HuH-7 (cell line): ENCODE data around the gene TBC1D2.
"Not testable (repeated sequence)": the region's sequence is repeated elsewhere in the genome, so short reads cannot be mapped to it uniquely, and the experiment has no call there.

Experiments used
- DNase-seq: peaks from one replicate; pipeline ENCODE4 v3.0.0; 2011; ENCODE audit warnings: low spot score

TBC1D2 gene

DNA sequence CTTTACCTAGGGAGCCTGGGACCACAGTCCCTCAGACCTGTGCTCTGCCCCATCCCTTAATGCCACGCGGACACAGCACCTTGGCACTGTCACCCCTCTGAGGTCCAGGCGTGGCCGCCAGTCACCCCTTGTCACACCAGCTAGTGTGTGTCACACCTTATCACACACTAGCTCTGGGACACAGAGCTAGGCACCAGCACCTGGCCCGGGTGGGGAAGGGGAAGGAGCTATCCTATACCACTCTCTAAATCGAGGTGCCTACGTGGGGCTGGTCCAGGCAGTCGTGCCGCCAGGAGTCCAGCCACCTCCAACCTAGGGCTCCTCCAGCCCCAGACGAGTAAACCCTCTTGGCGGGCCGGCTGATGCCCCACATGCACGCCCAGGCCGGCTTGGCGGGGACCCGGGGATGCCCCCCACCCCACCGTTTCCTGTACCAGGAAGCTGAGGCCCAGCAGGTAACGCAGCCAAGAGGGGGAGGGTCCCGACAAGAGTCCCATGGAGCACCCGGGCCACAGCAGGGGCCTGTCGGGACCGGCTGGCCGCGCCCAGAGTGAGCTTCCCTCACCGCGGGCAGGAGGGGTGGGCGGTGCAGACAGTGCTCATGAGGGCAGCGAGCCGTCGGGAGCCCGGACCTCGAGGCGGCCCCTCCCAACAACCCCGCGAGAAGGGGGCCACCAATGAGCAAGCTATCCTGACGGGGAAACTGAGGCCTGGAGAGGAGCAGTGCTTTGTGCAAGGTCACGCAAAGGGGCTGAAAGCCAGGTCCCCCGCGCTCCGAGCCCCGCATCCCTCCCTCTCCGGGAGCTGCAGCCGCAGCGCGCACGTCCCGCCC lies 63.6 kb downstream of the TBC1D2 start:
- no peak for DNase-seq

DNA sequence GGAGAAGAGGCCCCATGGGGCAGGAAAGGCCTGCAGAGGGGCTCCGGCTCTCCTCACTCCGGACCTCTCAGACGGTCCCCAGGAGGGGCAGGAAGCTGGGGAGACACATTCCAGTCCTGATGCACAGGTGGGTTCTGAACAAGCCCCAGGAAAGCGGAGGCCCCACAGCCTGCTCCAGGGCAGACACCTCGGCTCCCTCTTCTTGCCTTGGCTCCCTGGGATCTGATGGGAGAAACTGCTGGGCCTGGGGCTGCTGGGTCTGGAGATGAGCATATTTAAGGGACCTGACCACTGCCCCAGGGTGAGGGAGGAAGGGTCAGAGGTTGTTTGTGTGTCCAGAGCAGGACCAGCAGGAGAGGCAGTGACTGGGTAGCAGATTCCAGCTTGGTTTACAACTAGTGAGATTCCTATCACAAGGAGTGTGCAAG lies 64.3 kb downstream of the TBC1D2 start:
- DNase-seq: no peak

DNA sequence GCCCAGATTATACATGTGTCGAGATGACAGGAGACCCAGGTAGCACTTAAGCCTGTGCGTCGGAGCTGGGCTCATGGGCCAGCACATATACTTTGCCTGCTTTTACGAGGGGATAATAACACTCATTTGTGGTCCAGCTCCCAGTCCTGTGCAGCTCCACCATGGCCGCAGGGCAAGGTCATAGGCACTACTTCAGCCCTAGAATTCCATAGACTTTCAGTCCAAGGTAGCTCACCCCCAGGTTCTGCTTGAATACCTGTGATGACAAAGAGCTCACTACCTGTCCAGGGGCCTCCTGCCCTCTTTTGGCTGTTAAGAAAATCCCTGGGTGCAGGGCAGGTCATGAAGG lies 64.7 kb downstream of the TBC1D2 start:
- DNase-seq: no peak

DNA sequence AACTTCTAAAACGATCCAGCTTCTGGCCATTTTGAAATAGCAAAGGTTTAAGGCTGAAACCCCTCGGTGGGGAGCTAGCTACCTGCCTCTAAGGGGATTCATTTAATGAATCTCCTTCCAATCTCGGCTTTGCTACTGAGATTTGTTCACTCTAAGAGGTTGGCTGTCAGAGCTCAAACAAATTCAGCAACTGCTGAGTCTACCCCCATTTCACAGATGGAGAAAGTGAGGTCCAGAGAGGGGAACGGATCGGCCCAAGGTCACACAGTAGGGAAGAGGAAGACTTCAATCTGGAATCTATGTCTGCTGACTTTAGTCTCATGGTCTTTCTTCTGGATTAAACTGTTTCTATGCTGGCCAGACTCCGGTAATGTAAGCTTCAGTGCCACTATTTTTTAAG lies 66.0 kb downstream of the TBC1D2 start:
- no peak for DNase-seq

DNA sequence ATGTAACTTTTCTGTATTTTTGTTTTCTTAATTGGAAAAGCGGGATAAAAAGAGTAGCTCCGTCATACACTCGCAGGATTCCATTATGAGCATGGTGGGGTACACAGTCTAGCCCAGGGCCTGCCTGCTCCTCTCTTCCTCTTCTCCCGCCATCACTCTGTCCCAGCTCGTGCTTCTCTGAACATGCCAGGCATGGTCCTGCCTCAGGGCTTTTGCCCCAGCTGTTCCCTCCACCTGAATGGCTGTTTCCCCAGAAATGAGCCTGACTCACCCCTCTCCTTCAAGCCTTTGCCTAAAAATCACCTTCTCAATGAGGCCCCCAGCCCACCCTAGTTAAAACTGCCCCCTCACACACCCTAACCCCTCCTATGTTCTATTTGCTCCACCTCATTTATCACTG lies 67.5 kb downstream of the TBC1D2 start:
- DNase-seq: no peak

DNA sequence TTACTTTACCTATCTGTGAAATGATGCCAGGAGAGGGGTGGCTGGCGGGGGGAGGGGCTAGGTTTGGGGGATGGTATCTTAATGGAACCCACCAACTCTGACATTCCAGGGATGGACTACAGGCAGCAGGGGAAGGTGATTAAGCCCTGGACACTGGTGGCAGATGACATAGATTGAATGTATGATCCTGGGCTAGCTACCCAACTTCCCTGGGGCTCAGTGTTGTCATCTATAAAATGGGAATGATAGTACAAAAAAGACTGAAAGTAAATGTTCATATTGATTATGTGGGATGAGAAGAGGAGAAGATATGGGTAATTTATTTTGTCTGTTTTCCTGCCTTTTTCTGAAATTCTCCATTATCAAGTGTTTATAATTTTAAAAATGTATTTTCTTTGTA lies 69.2 kb downstream of the TBC1D2 start:
- no peak for DNase-seq

DNA sequence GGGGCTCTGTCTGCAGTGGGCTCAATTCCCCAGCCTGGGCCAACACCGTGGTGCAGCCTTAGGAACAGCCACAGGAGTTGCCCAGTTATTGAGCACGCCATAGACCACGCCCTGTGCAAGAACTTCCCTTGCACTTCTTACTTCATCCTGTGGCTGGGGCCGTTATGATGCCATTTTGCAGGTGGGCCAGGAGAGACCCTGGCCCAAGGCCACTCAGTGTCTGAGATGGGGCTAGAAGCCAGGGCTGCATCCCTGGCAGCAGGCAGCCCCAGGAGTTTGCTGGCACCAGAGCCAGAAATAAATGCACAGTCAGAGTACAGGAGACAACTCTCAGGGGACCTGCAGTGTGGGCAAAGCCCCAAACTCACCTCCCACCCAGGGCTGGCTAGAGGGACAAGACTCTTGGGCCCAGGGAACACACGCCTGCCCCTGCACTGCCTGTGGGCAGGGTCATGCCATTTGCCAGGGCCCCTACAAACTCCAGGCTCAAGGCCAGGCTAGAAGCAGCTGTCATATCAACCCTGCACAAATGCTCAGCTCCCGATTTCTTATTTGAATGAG lies 69.8 kb downstream of the TBC1D2 start:
- DNase-seq: no peak

DNA sequence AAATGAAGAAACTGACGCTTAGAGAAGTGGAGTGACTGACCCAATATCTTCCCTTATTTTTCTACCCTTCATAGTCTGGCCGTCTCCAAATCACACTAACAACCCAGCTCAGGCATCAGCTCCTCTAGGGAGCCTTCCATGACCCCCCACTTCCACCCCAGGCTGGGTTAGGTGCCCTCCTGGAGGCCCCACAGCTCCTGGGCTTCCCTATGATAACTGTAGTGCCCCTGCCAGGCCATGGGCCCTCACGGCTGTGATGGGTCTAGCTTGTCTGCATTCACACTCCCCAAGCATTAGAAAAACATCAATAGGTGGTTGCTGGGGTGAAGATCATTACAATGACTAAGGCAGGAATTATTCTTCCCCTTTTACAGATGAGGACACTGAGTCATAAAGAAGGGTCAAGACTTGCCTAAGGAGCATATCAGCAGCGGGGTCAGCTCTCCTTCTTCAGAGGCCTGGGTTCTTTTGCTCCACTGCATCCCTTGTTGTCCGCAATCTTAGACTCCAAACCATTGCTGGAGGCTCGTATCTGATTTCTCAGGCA lies 70.4 kb downstream of the TBC1D2 start:
- no peak for DNase-seq

DNA sequence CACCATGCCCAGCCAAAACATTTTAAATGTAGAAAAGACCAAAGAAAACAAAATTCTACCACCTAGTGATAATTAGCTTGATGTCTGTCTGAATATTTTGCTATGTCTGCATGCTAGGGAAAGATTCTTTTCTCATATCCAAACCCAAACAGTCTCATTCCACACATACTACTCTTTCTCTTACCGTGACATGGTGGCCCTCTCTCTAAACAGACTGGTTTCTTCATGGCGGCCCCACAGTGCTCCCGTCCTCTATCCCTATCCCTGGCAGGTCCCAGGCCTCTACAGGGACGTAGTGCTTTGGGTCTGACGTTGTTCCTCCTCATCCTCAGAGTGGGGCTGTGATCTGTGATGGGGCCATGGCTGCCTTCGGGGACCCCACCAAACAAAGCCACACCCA lies 71.1 kb downstream of the TBC1D2 start:
- DNase-seq: no peak

DNA sequence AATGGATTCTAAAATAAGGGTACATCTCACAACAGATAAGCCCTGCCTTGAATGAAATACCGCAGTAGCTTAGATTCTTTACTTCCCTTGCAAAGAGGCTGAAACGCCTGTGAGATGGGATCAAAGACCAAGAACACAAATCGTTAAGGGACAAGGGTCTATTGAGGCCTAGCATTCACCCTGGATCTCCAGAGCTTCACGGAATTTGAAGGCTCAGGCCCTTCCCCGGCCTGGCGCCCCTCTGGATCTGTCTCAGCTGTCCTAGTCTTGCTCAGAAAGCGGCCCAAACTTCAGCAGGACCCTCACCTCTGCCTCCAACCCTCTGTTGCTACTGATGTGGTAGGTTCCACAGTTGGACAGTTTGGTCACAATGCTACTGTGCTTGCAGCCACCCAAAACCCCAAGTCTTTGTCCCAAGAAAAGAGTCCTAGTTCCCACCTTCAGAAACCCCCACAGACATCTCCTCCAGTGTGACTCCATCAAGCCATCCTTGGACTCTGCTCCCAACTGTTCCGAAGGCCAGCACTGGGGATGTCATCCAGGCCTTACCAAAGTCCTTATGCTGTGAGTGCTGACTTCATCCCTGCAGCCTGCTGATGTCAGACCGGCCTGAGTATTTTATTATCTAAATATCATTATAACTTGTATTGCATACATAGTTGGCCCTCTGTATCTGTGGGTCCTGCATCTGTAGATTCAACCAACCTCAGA lies 72.4 kb downstream of the TBC1D2 start:
- no peak for DNase-seq

DNA sequence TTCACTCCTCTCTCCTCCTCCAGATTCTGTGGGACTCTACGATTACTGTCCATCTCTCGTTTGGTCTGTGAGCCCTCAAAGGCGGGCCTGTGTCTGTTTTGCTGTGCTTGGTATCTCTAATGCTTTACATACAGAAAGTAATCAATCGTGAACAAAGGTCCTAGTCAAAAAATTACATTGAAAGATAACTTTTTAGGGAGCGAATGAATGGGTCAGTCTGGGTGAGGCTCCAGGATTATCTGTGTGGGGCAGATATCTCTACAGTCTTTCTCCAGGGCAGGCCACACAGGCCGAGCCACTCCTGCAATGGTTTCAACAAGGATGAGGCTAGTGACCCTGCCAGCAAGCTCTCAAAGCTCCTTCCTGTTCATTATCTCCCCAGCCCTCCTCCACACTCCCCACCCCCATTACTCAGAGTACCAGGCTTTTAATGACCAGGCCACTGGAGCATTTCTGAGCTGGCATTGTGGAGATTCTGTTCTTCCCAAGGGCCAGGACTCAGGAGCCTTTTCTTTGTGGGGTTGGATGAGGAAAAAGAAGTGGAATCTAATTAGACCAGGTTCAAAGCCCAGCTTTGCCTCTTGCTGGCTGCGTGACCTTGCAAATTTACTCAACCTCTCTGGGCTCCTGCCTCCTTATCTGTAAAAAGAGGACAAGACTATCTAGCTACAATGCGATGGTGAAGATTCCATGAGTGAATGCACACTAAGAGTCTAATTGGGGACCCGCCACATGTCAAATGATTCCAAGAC lies 73.2 kb downstream of the TBC1D2 start:
- no peak for DNase-seq

DNA sequence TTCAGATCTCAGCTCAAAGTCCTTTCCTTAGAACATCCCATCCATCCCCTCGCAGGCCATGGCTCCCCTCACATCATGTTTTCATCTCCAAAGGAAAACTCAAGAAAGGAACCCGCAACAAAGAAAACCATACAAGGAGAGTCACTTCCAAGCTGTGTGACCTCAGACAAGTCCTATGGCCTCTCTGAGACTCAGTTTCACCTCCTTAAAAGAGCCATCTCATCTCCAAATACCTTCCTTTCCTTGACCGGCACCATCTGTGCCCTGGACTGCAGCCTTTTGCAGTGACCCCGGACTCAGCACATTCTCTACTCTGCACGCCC lies 73.7 kb downstream of the TBC1D2 start:
- no peak for DNase-seq

DNA sequence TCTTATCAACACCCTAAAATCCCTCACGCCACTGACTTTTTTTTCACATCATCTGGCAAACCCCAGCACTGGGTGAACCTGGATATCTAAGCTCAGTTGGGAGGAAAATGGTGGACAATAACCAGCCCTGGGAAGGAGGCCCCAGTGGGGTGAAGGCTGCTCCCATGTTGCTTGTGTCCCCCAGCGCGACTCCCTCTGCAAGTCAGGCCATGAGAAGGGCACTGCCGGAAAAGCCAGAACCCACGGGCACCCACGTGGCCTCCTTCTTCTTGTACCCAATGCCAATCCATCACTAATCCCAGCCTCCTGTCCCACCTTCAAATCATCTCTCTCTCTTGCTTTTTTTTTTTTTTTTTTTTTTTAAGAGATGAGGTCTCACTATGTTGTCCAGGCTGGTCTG lies 74.5 kb downstream of the TBC1D2 start:
- no peak for DNase-seq

DNA sequence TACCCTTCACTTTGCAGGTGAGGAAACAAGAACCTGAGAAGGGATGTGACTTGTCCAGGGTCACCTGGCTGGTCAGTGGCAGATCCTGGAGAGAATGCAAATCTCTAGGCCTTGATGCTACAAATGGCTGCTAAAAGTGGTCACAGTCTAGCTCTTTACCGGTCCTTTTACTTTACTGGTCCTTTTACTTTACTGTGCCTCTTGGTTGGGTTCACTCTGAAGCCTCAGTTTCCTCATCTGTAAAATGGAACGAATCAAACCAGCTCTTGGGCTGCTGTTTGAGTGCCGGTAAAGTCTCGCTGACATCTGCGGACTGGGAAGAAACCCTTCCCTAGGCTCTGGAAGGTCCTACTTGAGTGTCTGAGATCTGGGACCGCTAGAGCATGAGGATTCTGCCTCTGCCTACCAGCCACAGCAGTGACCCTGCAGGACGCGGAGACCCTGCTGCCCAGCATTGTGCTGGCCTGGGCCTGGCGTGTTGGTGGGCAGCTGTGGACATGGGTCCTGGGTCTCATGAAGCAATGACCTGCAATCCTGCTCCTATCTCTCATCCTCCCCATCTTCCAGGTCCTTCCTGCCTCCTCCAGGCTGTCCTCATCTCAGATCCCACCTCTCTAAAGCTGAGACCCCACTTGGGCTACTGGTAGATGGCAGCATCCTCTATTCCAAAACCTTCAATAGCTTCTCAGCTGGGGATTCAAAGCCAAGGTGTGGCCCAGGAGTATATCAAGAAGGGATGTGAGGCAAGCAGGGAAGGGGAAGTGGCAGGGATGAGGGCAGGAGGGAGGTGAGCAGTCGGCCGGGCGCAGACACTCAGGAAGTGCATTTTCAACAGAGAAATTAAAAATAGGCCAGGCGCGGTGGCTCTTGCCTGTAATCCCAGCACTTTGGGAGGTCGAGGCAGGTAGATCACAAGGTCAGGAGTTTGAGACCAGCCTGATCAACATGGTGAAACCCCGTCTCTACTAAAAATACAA lies 76.3 kb downstream of the TBC1D2 start:
- DNase-seq: no peak

DNA sequence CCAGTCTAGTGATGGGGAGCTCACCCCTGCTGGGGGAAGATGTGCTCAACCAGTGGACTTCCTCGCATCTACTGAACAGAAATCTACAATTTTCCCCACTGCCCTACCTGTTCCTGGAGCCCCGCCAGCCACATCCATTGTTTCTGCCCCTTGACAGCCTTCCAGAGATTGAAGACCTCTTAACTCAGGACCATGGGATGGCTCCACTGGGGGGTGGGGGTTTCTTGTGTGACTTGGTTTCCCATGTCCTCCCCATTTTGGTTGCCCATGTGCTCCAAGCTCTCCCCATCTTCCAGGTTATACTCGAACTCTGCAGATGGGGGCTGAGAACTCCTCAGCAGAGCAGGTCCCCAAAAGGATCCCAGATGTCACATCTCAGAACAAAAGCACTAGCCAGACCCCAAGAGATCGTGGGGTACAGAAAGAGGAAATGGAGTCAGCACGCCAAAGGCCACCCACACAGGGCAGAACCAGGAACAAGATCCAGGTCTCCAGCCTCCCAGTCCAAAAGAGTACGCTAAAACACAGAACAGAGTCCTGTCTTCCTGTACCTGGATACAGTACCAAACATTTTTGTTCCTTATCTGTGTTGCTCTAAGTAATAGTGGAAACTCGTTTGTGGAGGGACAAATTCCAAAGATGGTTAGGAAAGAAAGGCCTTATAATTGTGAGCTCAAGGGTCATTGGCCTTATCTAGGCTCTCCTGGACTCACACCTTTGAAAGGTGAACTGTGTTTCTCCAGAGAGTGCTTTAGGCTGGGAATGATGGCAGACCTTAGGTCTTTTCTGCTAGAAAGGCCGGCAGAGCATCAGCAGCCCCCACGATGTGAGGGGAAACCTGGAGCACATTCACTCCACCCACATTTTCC lies 78.8 kb downstream of the TBC1D2 start:
- DNase-seq: no peak

DNA sequence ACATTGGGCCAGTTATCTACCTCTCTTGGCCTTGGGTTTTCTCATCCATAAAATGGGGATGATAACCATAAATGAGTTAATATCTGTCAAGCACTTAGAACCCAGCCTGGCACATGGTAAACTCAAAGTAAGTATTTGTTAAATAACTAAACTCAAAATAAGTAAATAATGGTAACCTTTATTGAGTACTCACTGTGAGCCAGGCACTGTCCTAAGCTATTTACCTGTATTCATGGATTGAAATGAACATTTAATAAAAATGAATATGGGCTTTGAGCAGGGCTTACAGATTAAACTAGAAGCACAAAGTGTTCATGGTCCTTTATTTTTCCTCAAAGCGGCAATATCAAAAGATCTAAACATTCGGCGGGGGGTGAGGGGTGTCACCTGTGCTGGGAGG lies 79.7 kb downstream of the TBC1D2 start:
- no peak for DNase-seq

DNA sequence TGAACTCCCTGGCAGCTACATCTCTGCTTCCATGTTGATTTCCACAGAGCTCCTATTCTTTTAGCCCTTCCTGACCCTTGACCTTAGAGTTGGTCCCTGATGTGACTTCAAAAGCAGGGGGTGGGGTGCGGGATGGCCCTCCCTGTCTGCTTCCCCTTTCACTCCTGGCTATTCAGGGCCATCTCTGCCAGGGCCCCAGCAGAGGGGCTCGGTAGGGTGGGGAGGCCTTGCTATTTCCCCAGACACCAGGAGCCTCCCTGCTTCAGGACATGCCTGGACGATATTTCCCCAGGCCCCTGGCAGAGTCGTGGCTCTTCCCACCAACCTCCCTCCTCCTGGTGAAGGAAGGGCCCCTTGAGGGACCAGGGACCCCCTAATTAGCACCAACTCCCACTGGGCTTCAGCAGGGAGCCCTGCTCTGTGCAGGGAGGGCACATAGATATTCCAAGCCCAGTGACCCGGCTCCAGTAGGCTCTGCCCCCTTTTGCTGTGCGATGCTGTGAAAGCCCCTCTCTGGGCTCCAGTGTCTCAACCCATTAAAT lies 80.3 kb downstream of the TBC1D2 start:
- no peak for DNase-seq

DNA sequence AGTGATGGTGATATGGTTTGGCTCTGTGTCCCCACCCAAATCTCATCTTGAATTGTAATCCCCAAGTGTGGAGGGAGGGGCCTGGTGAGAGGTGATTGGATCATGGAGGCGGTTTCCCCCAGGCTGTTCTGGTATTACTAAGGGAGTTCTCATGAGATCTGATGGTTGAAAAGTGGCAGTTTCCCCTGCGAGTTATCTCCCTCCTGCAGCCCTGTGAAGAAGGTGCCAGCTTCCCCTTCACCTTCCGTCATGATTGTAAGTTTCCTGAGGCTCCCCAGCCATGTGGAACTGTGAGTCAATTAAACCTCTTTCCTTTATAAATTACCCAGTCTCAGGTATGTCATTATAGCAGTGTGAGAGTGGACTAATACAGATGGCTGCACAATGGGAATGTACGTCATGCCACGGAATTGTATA lies 80.9 kb downstream of the TBC1D2 start:
- not testable (repeated sequence) for DNase-seq

DNA sequence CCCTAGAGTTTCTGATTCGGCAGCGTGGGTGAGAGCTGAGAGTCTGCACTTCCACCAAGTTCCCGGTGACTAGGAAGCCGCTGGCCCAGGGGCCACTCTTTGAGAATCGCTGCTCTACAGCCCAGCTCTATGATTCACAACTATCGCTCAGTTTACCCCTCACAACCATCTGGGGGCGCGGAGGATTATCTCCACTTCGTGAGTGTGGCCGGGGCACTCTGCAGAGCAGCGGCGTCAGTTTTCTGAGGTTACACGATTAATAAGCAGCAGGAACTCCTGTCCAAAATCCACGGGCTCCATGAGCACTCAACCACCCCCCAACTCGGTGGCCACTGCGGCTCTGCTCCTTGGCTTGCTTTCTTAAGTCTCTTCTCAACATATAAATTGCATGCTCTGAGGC lies 82.3 kb downstream of the TBC1D2 start:
- no peak for DNase-seq

DNA sequence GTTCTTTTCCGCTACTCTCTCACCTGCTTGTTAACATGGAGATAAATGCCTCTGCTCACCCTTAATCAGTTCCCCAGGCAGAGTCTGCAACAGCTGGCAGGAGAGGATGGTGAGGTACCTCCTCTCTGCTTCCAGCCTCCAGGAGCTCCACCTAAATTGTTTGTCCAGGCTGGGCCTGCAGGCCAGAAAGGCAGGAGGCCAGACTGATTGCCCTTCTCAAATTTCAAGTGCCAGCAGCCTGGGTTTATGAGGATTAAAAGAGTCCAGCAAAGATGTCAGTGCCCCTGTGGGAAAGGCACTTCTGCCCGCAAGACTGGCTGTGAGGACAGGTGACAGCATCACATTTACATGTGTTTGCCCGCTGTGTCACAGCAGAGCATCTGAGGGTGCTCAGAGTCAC lies 82.8 kb downstream of the TBC1D2 start:
- peak; percentile 68 for DNase-seq
